Hepatocyte (in vitro differentiated cells): ENCODE data around the gene PDCD5. TPM values are rescaled to one million over a fixed set of nuclear protein-coding genes. Genes with fewer than 3 reads are reported as not detected.

Source experiments
- DNase-seq: peaks from one replicate; pipeline ENCODE4 v3.0.0-alpha.2; 2016; ENCODE audit warnings: low spot score
- H2AFZ ChIP-seq: fragments of 200-600 bp; sonication (generic); 2 replicates; pipeline ENCODE4 v1.6.0; 2016; ENCODE audit warnings: antibody characterized with exemption, mild to moderate bottlenecking
- H3K27ac ChIP-seq: fragments of 200-600 bp; sonication (generic); 2 replicates; pipeline ENCODE4 v1.5.1; 2016; ENCODE audit warnings: mild to moderate bottlenecking
- H3K27me3 ChIP-seq: fragments of 200-600 bp; sonication (generic); 2 replicates; pipeline ENCODE4 v1.6.1; 2016
- H3K36me3 ChIP-seq: fragments of 200-600 bp; sonication (generic); replicated peaks from 2 replicates; pipeline ENCODE4 v1.5.1; 2016; ENCODE audit warnings: low read depth; ENCODE audit not compliant: insufficient read depth
- H3K4me1 ChIP-seq: fragments of 200-600 bp; sonication (generic); 2 replicates; pipeline ENCODE4 v1.5.1; 2016; ENCODE audit warnings: mild to moderate bottlenecking, moderate library complexity; ENCODE audit not compliant: insufficient read depth
- H3K4me2 ChIP-seq: fragments of 200-600 bp; sonication (generic); 2 replicates; pipeline ENCODE4 v1.6.0; 2016
- H3K4me3 ChIP-seq: fragments of 200-600 bp; sonication (generic); 2 replicates; pipeline ENCODE4 v1.5.1; 2016; ENCODE audit warnings: mild to moderate bottlenecking
- H3K79me2 ChIP-seq: fragments of 200-600 bp; sonication (generic); 2 replicates; pipeline ENCODE4 v1.6.0; 2017; ENCODE audit warnings: mild to moderate bottlenecking
- H3K9me2 ChIP-seq: fragments of 200-600 bp; sonication (generic); replicated peaks from 2 replicates; pipeline ENCODE4 v1.6.0; 2017; ENCODE audit warnings: mild to moderate bottlenecking; ENCODE audit not compliant: insufficient read depth
- H3K9me3 ChIP-seq: fragments of 200-600 bp; sonication (generic); 2 replicates; pipeline ENCODE4 v1.5.1; 2016; ENCODE audit warnings: low read depth, mild to moderate bottlenecking
- H4K20me1 ChIP-seq: fragments of 200-600 bp; sonication (generic); 2 replicates; pipeline ENCODE4 v1.6.0; 2016; ENCODE audit warnings: mild to moderate bottlenecking; ENCODE audit not compliant: insufficient read depth, poor library complexity, severe bottlenecking
- EZH2 ChIP-seq: fragments of 200-600 bp; sonication (generic); IDR thresholded peaks from 2 replicates; pipeline ENCODE4 v1.6.1; 2016; ENCODE audit warnings: antibody characterized with exemption, mild to moderate bottlenecking, borderline replicate concordance
- EZH2phosphoT487 ChIP-seq: fragments of 200-600 bp; sonication (generic); IDR thresholded peaks from one replicate; pipeline ENCODE4 v1.6.1; 2018; ENCODE audit warnings: antibody characterized with exemption, mild to moderate bottlenecking, low read depth, moderate library complexity; ENCODE audit not compliant: unreplicated experiment, severe bottlenecking
- WGBS: methylation state at CpG from one replicate; pipeline ENCODE4 v1.1.6; 2016; ENCODE audit warnings: low lambda C conversion rate; ENCODE audit errors: missing lambda C conversion rate; 5-methylcytosine and 5-hydroxymethylcytosine counted together
- polyA plus RNA-seq: library from polyadenylated mRNA; unstranded; fragments of >200 nt; fragmentation: Nextera tagmentation; extraction: Ambion mirVana; gene quantifications from 2 replicates; pipeline ENCODE4 v1.2.1, GENCODE V29; 2016
- total RNA-seq: library from RNA; depleted of rRNA; stranded (reverse); fragments of >200 nt; gene quantifications from 2 replicates; pipeline ENCODE4 v1.2.3, GENCODE V29; 2014
- TF ChIP-seq, protein P1 (sequence below): fragments of 200-600 bp; sonication (generic); IDR thresholded peaks from 2 replicates; pipeline ENCODE4 v1.5.1; 2016; ENCODE audit warnings: antibody characterized with exemption, mild to moderate bottlenecking; ENCODE audit not compliant: poor library complexity

The PDCD5 gene
- total and polyA plus RNA-seq, 2 experiments from 2014 or later: 138 to 199 TPM

- H3K9me3 ChIP-seq: no peaks in the 10 kb centered on the region
- WGBS: 95% methylated on average over 21 of the region's 21 CpGs
- no peaks in the 10 kb centered on the region for H4K20me1 ChIP-seq
- no peak overlapping the region for H2AFZ ChIP-seq
- H3K36me3 ChIP-seq: no peaks in the 10 kb centered on the region
- no peaks in the 10 kb centered on the region for H3K79me2 ChIP-seq
- H3K27me3 ChIP-seq: no peaks in the 10 kb centered on the region
- no peaks in the 10 kb centered on the region for H3K4me1 ChIP-seq
- DNase-seq: no peak
- no peak overlapping the region for H3K4me2 ChIP-seq
- H3K9me2 ChIP-seq: no peaks in the 10 kb centered on the region
- TF ChIP-seq EZH2phosphoT487 (no peak), EZH2 (no peak)
- TF ChIP-seq, protein P1, sequence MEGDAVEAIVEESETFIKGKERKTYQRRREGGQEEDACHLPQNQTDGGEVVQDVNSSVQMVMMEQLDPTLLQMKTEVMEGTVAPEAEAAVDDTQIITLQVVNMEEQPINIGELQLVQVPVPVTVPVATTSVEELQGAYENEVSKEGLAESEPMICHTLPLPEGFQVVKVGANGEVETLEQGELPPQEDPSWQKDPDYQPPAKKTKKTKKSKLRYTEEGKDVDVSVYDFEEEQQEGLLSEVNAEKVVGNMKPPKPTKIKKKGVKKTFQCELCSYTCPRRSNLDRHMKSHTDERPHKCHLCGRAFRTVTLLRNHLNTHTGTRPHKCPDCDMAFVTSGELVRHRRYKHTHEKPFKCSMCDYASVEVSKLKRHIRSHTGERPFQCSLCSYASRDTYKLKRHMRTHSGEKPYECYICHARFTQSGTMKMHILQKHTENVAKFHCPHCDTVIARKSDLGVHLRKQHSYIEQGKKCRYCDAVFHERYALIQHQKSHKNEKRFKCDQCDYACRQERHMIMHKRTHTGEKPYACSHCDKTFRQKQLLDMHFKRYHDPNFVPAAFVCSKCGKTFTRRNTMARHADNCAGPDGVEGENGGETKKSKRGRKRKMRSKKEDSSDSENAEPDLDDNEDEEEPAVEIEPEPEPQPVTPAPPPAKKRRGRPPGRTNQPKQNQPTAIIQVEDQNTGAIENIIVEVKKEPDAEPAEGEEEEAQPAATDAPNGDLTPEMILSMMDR: no peak
- H3K27ac ChIP-seq: no peak overlapping the region
- H3K4me3 ChIP-seq: no peak overlapping the region
Measured at GRCh38 chr19:32605544-32605943, 24.6 kb downstream of the PDCD5 start.

DNA sequence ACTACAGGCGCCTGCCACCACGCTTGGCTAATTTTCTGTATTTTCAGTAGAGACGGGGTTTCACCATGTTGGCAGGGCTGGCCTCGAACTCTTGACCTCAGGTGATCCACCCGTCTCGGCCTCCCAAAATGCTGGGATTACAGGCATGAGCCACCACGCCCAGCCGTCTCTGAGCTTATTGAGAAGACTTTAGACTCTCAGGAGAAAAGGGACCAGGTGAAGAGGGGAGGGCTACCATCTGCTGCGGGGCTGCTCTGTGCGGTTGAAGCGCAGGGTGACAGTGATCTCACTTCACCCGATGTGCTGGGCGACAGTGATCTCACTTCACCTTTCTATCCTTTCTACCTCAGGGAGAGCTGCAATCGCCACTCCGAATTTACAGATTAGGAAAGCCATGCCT is 25.3 kb downstream of the PDCD5 start:
- WGBS: 85% methylated on average over 15 of the region's 15 CpGs
- H3K36me3 ChIP-seq: no peaks in the 10 kb centered on the region
- no peak for TF ChIP-seq EZH2phosphoT487
- no peak for TF ChIP-seq EZH2
- TF ChIP-seq, protein P1: no peak

DNA sequence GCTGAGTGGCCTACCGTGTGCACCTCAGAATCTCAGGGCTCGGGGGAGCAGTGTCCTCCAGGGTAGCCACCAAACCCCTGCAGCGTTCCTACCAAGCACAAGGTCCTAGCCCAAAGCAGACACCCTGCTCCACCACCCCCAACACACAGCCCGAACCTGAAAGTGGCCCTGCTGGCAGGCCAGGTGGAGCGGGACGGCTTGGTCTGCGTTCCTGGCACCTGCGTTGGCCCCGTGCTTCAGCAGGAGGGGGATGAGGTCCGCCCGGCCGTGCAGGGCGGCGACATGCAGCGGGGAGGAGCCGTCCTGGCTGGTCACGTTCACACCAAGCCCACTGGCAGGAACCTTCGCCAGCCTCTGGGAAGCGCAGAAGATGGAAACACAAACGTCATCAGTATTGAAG is 26.5 kb downstream of the PDCD5 start:
- H4K20me1 ChIP-seq: no peaks in the 10 kb centered on the region
- 95% methylated on average over 20 of the region's 20 CpGs for WGBS
- TF ChIP-seq EZH2phosphoT487 (no peak), EZH2 (no peak)
- TF ChIP-seq, protein P1: no peak
- no peaks in the 10 kb centered on the region for H3K9me2 ChIP-seq
- H3K27me3 ChIP-seq: no peaks in the 10 kb centered on the region
- no peak for DNase-seq
- no peak overlapping the region for H3K4me2 ChIP-seq
- no peak overlapping the region for H3K4me3 ChIP-seq
- no peaks in the 10 kb centered on the region for H3K9me3 ChIP-seq
- H3K36me3 ChIP-seq: no peaks in the 10 kb centered on the region
- no peaks in the 10 kb centered on the region for H3K4me1 ChIP-seq
- H3K27ac ChIP-seq: no peak overlapping the region
- H2AFZ ChIP-seq: no peak overlapping the region
- no peaks in the 10 kb centered on the region for H3K79me2 ChIP-seq

More for the DNA sequence above, 25.3 kb downstream of the PDCD5 start:
- no peak overlapping the region for H3K27ac ChIP-seq
- H4K20me1 ChIP-seq: no peaks in the 10 kb centered on the region
- no peaks in the 10 kb centered on the region for H3K9me3 ChIP-seq
- no peak for DNase-seq
- no peaks in the 10 kb centered on the region for H3K9me2 ChIP-seq
- no peaks in the 10 kb centered on the region for H3K27me3 ChIP-seq
- H3K4me1 ChIP-seq: no peaks in the 10 kb centered on the region
- no peak overlapping the region for H3K4me2 ChIP-seq
- H2AFZ ChIP-seq: no peak overlapping the region
- H3K4me3 ChIP-seq: no peak overlapping the region
- H3K79me2 ChIP-seq: no peaks in the 10 kb centered on the region

- H2AFZ ChIP-seq: no peak overlapping the region
- no peaks in the 10 kb centered on the region for H3K79me2 ChIP-seq
- H4K20me1 ChIP-seq: no peaks in the 10 kb centered on the region
- no peaks in the 10 kb centered on the region for H3K9me2 ChIP-seq
- no peak overlapping the region for H3K4me2 ChIP-seq
- no peak overlapping the region for H3K4me3 ChIP-seq
- DNase-seq: no peak
- WGBS: 90% methylated on average over 5 of the region's 5 CpGs
- TF ChIP-seq, protein P1: no peak
- TF ChIP-seq EZH2 (no peak), EZH2phosphoT487 (no peak)
- no peak overlapping the region for H3K27ac ChIP-seq
- no peaks in the 10 kb centered on the region for H3K4me1 ChIP-seq
- H3K36me3 ChIP-seq: no peaks in the 10 kb centered on the region
- H3K27me3 ChIP-seq: no peaks in the 10 kb centered on the region
- no peaks in the 10 kb centered on the region for H3K9me3 ChIP-seq
Measured at GRCh38 chr19:32611161-32611560, 30.2 kb downstream of the PDCD5 start.
